CMK (cell line): ENCODE data around the gene HABP4.
"Not testable (repeated sequence)": the region's sequence is repeated elsewhere in the genome, so short reads cannot be mapped to it uniquely, and the experiment has no call there.

ENCODE experiments used
- DNase-seq: peaks from one replicate; pipeline ENCODE4 v3.0.0-alpha.2; 2010; ENCODE audit warnings: low read depth

The HABP4 gene

GRCh38 chr9:96499257-96499656, 49.3 kb downstream of the HABP4 start:
- DNase-seq: no peak

- DNase-seq: no peak
These were observed 51.0 kb downstream of the HABP4 start for GRCh38 chr9:96500696-96501632.

GRCh38 chr9:96501633-96502538, 51.9 kb downstream of the HABP4 start:
- no peak for DNase-seq

- no peak for DNase-seq
These were observed 52.8 kb downstream of the HABP4 start for GRCh38 chr9:96502539-96503373.

GRCh38 chr9:96503374-96503748, 53.4 kb downstream of the HABP4 start:
- DNase-seq: not testable (repeated sequence)

- DNase-seq: no peak
These were observed 53.9 kb downstream of the HABP4 start for GRCh38 chr9:96503918-96504317.

- DNase-seq: no peak
These were observed 55.5 kb downstream of the HABP4 start for GRCh38 chr9:96505316-96505991.

GRCh38 chr9:96508227-96508940, 58.4 kb downstream of the HABP4 start:
- no peak for DNase-seq

- no peak for DNase-seq
These were observed 59.1 kb downstream of the HABP4 start for GRCh38 chr9:96509026-96509425.

- no peak for DNase-seq
These were observed 59.9 kb downstream of the HABP4 start for GRCh38 chr9:96509848-96510247.

- DNase-seq: no peak
These were observed 60.3 kb downstream of the HABP4 start for GRCh38 chr9:96510258-96510657.

- DNase-seq: no peak
These were observed 62.3 kb downstream of the HABP4 start for GRCh38 chr9:96512240-96512639.

GRCh38 chr9:96513622-96514021, 63.7 kb downstream of the HABP4 start:
- DNase-seq: no peak

GRCh38 chr9:96514108-96514799, 64.3 kb downstream of the HABP4 start:
- DNase-seq: no peak

- no peak for DNase-seq
These were observed 64.8 kb downstream of the HABP4 start for GRCh38 chr9:96514800-96515158.

GRCh38 chr9:96515621-96516470, 65.9 kb downstream of the HABP4 start:
- no peak for DNase-seq

- DNase-seq: no peak
These were observed 69.1 kb downstream of the HABP4 start for GRCh38 chr9:96519095-96519494.

GRCh38 chr9:96519787-96520186, 69.8 kb downstream of the HABP4 start:
- no peak for DNase-seq

- no peak for DNase-seq
These were observed 72.4 kb downstream of the HABP4 start for GRCh38 chr9:96522366-96522765.
